DMS 273 (cell line): ENCODE results near the gene BTBD16.
A peak's percentile ranks its signal among the peaks of the same experiment; 100 is the strongest.

Experiments used
- DNase-seq: peaks from one replicate; lab custom pipeline; 2025; ENCODE audit not compliant: unreplicated experiment; lab: John Stamatoyannopoulos, UW

The BTBD16 gene

GRCh38 chr10:122342293-122343134, 71.4 kb downstream of the BTBD16 start:
- DNase-seq = peak; percentile 70

- DNase-seq = no peak
Measured at GRCh38 chr10:122343135-122343800, 72.2 kb downstream of the BTBD16 start.

- no peak for DNase-seq
Measured at GRCh38 chr10:122343936-122344335, 72.8 kb downstream of the BTBD16 start.

GRCh38 chr10:122344741-122345258, 73.7 kb downstream of the BTBD16 start:
- no peak for DNase-seq

- no peak for DNase-seq
Measured at GRCh38 chr10:122346326-122346950, 75.3 kb downstream of the BTBD16 start.

GRCh38 chr10:122347170-122347841, 76.2 kb downstream of the BTBD16 start:
- no peak for DNase-seq

GRCh38 chr10:122348512-122348911, 77.4 kb downstream of the BTBD16 start:
- DNase-seq = no peak

- no peak for DNase-seq
Measured at GRCh38 chr10:122348935-122349361, 77.9 kb downstream of the BTBD16 start.

GRCh38 chr10:122349758-122350369, 78.8 kb downstream of the BTBD16 start:
- no peak for DNase-seq

GRCh38 chr10:122350893-122351292, 79.8 kb downstream of the BTBD16 start:
- no peak for DNase-seq

- peak; percentile 80 for DNase-seq
Measured at GRCh38 chr10:122352817-122353525, 81.9 kb downstream of the BTBD16 start.

- DNase-seq = no peak
Measured at GRCh38 chr10:122354383-122354782, 83.3 kb downstream of the BTBD16 start.

GRCh38 chr10:122357685-122358084, 86.6 kb downstream of the BTBD16 start:
- no peak for DNase-seq

- DNase-seq = no peak
Measured at GRCh38 chr10:122359621-122360020, 88.5 kb downstream of the BTBD16 start.

- no peak for DNase-seq
Measured at GRCh38 chr10:122361046-122361445, 90.0 kb downstream of the BTBD16 start.

- DNase-seq = no peak
Measured at GRCh38 chr10:122362031-122362592, 91.0 kb downstream of the BTBD16 start.

GRCh38 chr10:122362621-122363020, 91.5 kb downstream of the BTBD16 start:
- peak; percentile 66 for DNase-seq

- no peak for DNase-seq
Measured at GRCh38 chr10:122363311-122363710, 92.2 kb downstream of the BTBD16 start.

- peak; percentile 79 for DNase-seq
Measured at GRCh38 chr10:122363722-122364463, 92.8 kb downstream of the BTBD16 start.
